ENCODE measurements around the gene HOXC6.

The HOXC6 gene

DNA sequence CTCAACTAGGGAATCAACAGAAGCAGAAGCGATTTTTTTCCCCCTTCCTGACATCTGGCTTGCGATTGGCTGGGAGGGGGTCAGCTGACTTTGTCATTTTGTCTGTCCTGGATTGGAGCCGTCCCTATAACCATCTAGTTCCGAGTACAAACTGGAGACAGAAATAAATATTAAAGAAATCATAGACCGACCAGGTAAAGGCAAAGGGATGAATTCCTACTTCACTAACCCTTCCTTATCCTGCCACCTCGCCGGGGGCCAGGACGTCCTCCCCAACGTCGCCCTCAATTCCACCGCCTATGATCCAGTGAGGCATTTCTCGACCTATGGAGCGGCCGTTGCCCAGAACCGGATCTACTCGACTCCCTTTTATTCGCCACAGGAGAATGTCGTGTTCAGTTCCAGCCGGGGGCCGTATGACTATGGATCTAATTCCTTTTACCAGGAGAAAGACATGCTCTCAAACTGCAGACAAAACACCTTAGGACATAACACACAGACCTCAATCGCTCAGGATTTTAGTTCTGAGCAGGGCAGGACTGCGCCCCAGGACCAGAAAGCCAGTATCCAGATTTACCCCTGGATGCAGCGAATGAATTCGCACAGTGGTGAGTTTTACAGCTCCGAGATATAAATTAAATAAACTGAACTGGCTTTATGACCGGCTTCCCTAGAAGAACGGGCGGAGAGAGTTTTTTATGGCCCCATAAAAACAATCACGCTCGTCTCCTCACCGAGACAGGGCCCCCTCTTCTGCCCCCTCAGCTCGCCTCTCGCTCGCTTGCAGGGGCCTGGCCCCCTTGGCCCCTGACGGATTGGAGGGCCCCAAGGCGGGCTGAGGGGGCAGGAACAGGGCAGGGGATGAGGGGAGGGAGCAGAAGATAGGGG lies at the start of gene HOXC6:
Gene HOXC6, plus strand, starts transcription at position 127 of the 888 bp plus-strand sequence. Its CDS starts 82 bp downstream, at position 209.
- TF ChIP-seq GATA3 (IDR thresholded peaks at IDR 0.05; ENCODE audit: low read depth, low read length) (no peak), GATA2 (IDR thresholded peaks at IDR 0.05; ENCODE audit: low read depth, low read length) (no peak)

DNA sequence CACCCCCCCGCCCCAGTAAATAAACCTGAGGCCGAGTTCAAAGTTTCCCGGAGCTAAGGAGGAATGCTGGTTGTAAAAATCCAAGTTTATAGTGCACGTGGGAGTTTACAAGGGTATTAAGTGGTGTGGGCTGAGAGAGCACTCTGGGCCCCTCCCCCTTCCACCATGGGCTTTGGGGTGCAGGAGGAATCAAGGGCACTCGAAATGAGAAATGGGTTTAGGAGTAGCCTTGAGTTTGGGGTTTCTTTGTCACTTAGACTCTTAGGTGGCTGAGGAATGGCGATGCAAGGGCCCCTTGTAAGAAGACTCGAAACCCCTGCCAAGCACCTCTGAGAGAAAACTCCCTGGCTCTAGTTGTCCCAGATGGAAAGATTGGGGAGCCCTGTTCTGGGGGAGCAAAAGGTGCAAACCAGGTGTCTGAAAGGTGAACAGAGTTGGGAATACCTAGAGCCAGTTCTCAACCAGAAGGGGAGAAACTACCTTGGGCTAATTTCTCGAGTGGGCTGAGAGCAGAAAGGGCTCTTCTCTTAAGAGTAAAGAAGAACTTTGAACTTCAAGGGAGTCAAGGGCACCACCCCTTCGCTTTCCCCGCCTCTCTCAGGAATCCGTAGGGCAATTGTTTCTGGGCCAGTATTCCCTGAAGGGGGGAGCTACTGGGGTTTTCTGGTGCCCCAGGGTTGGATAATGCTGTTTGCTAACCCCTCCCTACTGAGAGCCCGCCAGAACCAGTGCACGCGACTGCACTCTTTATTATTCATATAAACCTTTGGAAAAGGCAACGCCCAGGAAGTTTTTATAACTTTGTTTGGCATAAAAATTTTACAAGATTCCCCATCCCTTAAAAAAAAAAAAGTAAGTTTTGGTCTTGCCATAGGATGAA lies 49.5 kb upstream of the HOXC6 start:
- TF ChIP-seq GATA2 (IDR thresholded peaks at IDR 0.05; ENCODE audit: low read depth, low read length) = no peak
- TF ChIP-seq GATA3 (IDR thresholded peaks at IDR 0.05; ENCODE audit: low read depth, low read length) = no peak

- no peak for TF ChIP-seq GATA2 (IDR thresholded peaks at IDR 0.05; ENCODE audit: low read depth, low read length)
- TF ChIP-seq GATA3 (IDR thresholded peaks at IDR 0.05; ENCODE audit: low read depth, low read length) = no peak
Measured at GRCh38 chr12:53980104-53980801, 48.0 kb upstream of the HOXC6 start.

- no peak for TF ChIP-seq GATA2 (IDR thresholded peaks at IDR 0.05; ENCODE audit: low read depth, low read length)
- TF ChIP-seq GATA3 (IDR thresholded peaks at IDR 0.05; ENCODE audit: low read depth, low read length) = no peak
Measured at GRCh38 chr12:53980802-53981496, 47.3 kb upstream of the HOXC6 start.

DNA sequence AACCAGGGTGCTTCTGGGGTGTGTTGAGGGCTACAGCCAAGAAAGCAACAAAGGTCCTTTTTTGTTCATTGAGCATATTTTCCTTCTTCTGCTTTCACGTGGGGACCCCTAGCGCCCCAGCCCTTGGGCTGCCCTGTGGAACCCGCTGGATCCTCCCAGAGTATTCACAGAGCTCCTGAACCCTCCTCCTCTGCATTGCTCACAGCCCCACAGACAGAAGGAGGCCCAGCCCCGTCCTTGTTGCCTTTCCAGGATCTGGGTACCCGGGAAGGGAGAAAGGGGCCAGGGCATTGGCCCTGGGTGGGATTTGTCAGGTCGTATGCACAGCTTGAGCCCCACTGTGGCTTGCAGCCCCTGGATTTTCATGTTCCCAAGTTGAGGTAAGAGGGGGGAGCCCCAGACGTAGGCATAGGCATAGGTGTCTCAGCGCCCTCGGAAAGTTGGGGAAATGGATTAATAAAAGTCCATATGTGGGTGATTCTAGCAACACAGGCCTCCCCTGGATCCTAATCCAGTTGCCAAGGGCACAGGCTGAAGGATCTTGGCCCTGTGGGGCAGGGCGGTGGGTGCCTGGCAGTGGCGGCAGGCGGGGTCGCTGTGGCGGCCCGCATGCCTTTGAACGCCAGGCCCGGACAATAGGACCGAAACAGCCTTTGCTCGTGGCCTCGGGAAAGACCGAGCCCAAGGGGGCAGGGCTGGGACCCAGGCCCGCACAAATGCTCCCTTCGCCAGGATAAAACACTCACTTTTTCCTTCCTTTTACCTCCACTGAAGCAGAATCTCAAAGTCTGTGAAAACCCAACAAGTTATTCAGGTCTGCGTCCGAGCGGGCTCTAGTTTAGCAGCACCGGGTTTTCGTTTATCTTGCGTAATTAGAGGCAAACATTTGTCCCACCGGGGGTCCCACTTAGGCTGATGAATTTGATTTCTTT lies 46.3 kb upstream of the HOXC6 start:
- no peak for TF ChIP-seq GATA2 (IDR thresholded peaks at IDR 0.05; ENCODE audit: low read depth, low read length)
- no peak for TF ChIP-seq GATA3 (IDR thresholded peaks at IDR 0.05; ENCODE audit: low read depth, low read length)

DNA sequence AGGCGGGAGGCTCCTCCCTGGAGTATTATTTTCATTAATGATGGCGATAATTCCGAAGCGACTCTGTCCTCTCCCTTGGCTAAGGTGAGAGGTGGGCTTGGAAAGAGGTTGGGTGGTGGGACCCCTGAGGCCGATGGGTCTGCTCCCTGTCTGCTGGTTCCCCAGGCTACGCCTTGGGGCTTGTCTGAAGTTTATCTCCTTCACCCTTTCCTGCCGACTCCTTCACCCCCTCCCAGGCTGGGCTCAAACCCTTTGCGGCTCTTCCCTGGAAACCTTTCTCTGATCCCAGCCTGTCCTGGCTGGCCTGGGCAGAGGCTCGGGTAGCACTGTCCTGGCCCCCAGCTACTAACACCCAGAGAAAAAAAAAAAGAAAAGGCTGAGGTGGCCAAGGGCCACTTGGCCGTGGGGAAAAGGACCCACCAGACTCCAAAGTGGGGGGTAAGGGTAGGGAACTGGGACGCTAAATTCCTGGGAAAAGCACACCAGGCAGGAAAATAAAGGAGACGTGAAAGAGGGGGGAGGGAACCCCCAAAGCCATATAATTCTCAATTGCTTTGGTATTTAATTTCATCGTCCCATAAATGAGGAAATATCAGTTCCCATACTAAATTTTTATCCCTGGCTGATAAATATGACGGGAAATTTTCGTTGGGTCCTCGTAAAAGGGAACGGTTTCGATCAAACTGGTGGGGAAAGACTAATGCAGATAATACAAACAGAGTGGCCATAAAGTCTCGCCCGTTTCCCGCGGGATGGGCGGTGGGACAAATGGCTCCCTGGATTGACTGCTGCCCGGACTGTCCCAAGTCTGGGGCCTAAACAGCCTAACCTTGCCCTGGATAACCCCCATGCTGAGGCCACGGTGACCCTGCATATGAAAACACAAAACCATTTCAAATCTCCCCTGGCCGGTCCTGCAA lies 45.3 kb upstream of the HOXC6 start:
- TF ChIP-seq GATA3 (IDR thresholded peaks at IDR 0.05; ENCODE audit: low read depth, low read length) (no peak), GATA2 (IDR thresholded peaks at IDR 0.05; ENCODE audit: low read depth, low read length) (no peak)

DNA sequence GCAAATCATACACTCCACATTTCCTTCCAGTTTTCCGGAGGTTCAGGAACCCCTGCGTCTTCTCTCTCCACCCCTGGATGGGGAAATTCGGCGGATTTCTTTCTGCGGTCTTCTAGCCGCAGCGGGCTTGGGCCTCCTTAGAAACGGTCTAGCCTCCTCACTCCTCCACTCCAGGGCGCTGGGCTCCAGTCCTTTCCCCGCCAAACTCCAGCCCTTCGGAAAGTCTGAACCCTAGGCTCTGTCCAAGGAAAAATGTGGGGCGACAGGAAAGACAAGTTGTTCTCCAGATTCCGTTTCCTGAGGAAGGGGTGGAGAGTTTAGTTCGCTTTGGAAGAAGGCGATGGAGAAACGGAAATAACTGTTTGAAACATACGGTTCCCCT lies 44.7 kb upstream of the HOXC6 start:
- TF ChIP-seq GATA3 (IDR thresholded peaks at IDR 0.05; ENCODE audit: low read depth, low read length) (no peak), GATA2 (IDR thresholded peaks at IDR 0.05; ENCODE audit: low read depth, low read length) (no peak)

- TF ChIP-seq GATA3 (IDR thresholded peaks at IDR 0.05; ENCODE audit: low read depth, low read length) (no peak), GATA2 (IDR thresholded peaks at IDR 0.05; ENCODE audit: low read depth, low read length) (no peak)
Measured at GRCh38 chr12:53983950-53984572, 44.2 kb upstream of the HOXC6 start.

DNA sequence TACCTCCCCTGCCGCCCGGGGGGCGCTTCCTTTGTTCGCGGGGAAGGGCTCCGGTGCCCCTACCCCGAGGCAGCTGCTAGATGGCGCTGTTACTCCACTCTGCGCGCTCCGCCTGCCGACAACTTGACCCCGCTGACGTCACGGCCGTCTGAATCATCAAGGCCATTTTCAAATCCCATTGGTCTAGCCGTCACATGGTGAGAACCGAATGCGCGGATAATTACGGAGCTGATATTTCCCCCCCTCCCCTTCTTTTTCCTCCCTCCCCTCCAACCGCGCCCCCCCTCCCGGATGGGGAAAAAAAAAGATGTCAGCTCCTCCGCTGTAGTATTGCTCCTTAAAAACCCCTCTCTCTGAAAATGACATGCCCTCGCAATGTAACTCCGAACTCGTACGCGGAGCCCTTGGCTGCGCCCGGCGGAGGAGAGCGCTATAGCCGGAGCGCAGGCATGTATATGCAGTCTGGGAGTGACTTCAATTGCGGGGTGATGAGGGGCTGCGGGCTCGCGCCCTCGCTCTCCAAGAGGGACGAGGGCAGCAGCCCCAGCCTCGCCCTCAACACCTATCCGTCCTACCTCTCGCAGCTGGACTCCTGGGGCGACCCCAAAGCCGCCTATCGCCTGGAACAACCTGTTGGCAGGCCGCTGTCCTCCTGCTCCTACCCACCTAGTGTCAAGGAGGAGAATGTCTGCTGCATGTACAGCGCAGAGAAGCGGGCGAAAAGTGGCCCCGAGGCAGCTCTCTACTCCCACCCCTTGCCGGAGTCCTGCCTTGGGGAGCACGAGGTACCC lies 43.1 kb upstream of the HOXC6 start, which contains the start of gene HOXC10:
Gene HOXC10, plus strand, starts transcription at position 246 of the 791 bp plus-strand sequence. Its CDS starts 114 bp downstream, at position 360.
- no peak for TF ChIP-seq GATA3 (IDR thresholded peaks at IDR 0.05; ENCODE audit: low read depth, low read length)
- no peak for TF ChIP-seq GATA2 (IDR thresholded peaks at IDR 0.05; ENCODE audit: low read depth, low read length)

DNA sequence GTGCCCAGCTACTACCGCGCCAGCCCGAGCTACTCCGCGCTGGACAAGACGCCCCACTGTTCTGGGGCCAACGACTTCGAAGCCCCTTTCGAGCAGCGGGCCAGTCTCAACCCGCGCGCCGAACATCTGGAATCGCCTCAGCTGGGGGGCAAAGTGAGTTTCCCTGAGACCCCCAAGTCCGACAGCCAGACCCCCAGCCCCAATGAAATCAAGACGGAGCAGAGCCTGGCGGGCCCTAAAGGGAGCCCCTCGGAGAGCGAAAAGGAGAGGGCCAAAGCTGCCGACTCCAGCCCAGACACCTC lies 42.6 kb upstream of the HOXC6 start:
- no peak for TF ChIP-seq GATA2 (IDR thresholded peaks at IDR 0.05; ENCODE audit: low read depth, low read length)
- no peak for TF ChIP-seq GATA3 (IDR thresholded peaks at IDR 0.05; ENCODE audit: low read depth, low read length)
